Measurements from ENCODE around the gene GPC5. TPM values are rescaled to one million over a fixed set of nuclear protein-coding genes. Genes with fewer than 3 reads are reported as not detected.

GPC5 gene
- total RNA-seq, 1 donor from 2014 or later, result 8.7 TPM

GRCh38 chr13:91904597-91904996 is 506.2 kb downstream of the GPC5 start:
- no peak for DNase-seq
- intact Hi-C loops (cut with DNase I), result no loop called here

DNA sequence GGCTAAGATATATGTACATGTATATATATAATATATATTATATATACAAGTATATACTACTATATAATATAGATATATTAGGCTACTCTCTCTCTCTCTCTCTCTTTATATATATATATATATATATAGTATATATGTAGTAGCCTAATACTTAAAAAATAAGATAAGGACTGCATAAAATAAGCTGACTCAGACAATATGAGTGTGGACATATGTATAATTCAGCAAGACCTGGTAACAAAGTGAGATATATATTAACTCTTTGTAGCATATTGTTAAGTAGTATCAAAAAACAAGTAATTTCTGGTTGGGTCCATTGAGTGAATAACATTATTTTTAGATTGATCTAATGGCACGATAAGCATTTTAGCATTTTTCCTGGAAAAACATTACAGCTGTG is 509.0 kb downstream of the GPC5 start:
- ATAC-seq, result no peak
- no peak overlapping the region for H3K27ac ChIP-seq
- intact Hi-C loops (cut with DNase I), result no loop called here
- no peak for DNase-seq
- no peaks in the 10 kb centered on the region for H3K36me3 ChIP-seq
- H3K4me1 ChIP-seq, result no peaks in the 10 kb centered on the region
- no peaks in the 10 kb centered on the region for H3K27me3 ChIP-seq (ENCODE audit: low read depth)
- TF ChIP-seq, protein P1, sequence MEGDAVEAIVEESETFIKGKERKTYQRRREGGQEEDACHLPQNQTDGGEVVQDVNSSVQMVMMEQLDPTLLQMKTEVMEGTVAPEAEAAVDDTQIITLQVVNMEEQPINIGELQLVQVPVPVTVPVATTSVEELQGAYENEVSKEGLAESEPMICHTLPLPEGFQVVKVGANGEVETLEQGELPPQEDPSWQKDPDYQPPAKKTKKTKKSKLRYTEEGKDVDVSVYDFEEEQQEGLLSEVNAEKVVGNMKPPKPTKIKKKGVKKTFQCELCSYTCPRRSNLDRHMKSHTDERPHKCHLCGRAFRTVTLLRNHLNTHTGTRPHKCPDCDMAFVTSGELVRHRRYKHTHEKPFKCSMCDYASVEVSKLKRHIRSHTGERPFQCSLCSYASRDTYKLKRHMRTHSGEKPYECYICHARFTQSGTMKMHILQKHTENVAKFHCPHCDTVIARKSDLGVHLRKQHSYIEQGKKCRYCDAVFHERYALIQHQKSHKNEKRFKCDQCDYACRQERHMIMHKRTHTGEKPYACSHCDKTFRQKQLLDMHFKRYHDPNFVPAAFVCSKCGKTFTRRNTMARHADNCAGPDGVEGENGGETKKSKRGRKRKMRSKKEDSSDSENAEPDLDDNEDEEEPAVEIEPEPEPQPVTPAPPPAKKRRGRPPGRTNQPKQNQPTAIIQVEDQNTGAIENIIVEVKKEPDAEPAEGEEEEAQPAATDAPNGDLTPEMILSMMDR (IDR thresholded peaks at IDR 0.05), result no peak
- H3K4me3 ChIP-seq, result no peak overlapping the region
- H3K9me3 ChIP-seq, result no peaks in the 10 kb centered on the region

More at GRCh38 chr13:91904597-91904996, 506.2 kb downstream of the GPC5 start:
- Histone ChIP-seq H3K27ac (no peak overlapping the region), H3K27me3 (ENCODE audit: low read depth) (no peaks in the 10 kb centered on the region), H3K36me3 (no peaks in the 10 kb centered on the region), H3K9me3 (no peaks in the 10 kb centered on the region), H3K4me3 (no peak overlapping the region), H3K4me1 (no peaks in the 10 kb centered on the region)
- TF ChIP-seq, protein P1 (IDR thresholded peaks at IDR 0.05), result no peak
- ATAC-seq, result no peak

DNA sequence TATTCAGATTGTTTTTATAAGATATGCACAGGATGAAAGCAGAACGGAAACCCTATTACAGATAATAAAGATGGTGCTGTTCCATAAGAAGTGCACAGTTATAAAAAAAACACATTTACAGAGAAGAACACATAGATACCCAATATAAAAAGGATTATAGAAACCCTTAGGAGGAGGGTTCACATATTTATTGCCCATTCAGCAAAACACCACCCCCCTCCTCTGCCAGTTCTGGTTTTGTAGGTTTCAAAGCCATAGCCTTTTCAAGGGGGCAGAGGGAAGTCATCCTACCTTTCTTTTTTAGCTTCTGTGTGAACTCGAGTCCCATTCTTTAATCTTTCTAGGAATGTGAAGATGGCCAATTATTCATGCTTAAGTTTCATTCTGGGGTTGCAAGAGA is 511.2 kb downstream of the GPC5 start:
- Histone ChIP-seq H3K36me3 (no peaks in the 10 kb centered on the region), H3K27ac (no peak overlapping the region), H3K27me3 (ENCODE audit: low read depth) (no peaks in the 10 kb centered on the region), H3K4me3 (no peak overlapping the region), H3K9me3 (no peaks in the 10 kb centered on the region), H3K4me1 (no peaks in the 10 kb centered on the region)
- ATAC-seq (no peak), DNase-seq (no peak)
- intact Hi-C loops (cut with DNase I), result no loop called here
- TF ChIP-seq, protein P1 (IDR thresholded peaks at IDR 0.05), result no peak

DNA sequence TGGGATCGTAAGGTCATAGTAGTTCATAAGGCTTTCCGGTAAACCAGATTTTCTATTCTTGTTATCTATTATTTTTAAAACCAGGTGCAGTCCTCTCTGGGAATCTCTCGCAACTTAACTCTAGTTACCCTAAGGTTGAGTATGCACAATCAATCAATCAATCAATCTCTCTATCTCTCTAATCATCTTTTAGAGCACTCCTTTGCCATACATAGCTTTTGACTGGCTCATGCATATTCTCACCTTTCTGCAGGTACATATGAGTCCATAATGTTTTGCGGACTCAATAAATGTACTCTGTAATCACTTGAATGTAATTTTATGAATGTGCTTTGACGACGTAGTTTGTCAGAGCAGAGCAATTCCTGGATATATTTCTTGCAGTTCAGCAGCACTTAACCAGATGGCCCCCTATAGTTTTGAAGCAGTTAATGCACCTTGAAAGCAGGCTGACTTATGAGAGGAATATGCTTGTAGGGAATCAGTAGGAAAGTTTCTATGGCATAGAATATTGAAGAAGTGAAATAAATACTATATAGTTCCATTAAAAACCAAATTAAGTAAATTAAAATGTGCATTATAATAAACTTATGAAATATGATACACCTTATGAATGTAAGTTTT is 524.7 kb downstream of the GPC5 start:
- TF ChIP-seq, protein P1 (IDR thresholded peaks at IDR 0.05), result no peak
- ATAC-seq (no peak), DNase-seq (no peak)
- H3K4me1 ChIP-seq, result no peaks in the 10 kb centered on the region
- no peaks in the 10 kb centered on the region for H3K27me3 ChIP-seq (ENCODE audit: low read depth)
- intact Hi-C loops (cut with DNase I), result no loop called here
- no peaks in the 10 kb centered on the region for H3K9me3 ChIP-seq
- no peak overlapping the region for H3K4me3 ChIP-seq
- H3K36me3 ChIP-seq, result no peaks in the 10 kb centered on the region
- H3K27ac ChIP-seq, result no peak overlapping the region

GRCh38 chr13:91930687-91931086 is 532.3 kb downstream of the GPC5 start:
- no peak for DNase-seq
- intact Hi-C loops (cut with DNase I), result no loop called here
- Histone ChIP-seq H3K4me3 (no peak overlapping the region), H3K27me3 (ENCODE audit: low read depth) (no peaks in the 10 kb centered on the region), H3K9me3 (no peaks in the 10 kb centered on the region), H3K27ac (no peak overlapping the region), H3K4me1 (no peaks in the 10 kb centered on the region), H3K36me3 (no peaks in the 10 kb centered on the region)
- TF ChIP-seq, protein P1 (IDR thresholded peaks at IDR 0.05), result no peak
- ATAC-seq, result no peak
